Measurements from ENCODE around the gene LRRC32. TPM values are rescaled to one million over a fixed set of nuclear protein-coding genes. Genes with fewer than 3 reads are reported as not detected.

Gene LRRC32
- total RNA-seq, 4 donors from 2014 or later: 19.1 to 87.5 (median 45.3) TPM

GRCh38 chr11:76639621-76640020 is 30.9 kb downstream of the LRRC32 start:
- no peak for DNase-seq (ENCODE audit: extremely low spot score)
- H3K27me3 ChIP-seq: no peaks in the 10 kb centered on the region
- peaks cover 14 to 34% (median 23%) of the 10 kb centered on the region in 4 donors for H3K4me1 ChIP-seq
- TF ChIP-seq, protein P1, sequence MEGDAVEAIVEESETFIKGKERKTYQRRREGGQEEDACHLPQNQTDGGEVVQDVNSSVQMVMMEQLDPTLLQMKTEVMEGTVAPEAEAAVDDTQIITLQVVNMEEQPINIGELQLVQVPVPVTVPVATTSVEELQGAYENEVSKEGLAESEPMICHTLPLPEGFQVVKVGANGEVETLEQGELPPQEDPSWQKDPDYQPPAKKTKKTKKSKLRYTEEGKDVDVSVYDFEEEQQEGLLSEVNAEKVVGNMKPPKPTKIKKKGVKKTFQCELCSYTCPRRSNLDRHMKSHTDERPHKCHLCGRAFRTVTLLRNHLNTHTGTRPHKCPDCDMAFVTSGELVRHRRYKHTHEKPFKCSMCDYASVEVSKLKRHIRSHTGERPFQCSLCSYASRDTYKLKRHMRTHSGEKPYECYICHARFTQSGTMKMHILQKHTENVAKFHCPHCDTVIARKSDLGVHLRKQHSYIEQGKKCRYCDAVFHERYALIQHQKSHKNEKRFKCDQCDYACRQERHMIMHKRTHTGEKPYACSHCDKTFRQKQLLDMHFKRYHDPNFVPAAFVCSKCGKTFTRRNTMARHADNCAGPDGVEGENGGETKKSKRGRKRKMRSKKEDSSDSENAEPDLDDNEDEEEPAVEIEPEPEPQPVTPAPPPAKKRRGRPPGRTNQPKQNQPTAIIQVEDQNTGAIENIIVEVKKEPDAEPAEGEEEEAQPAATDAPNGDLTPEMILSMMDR (IDR thresholded peaks at IDR 0.05): no peak
- TF ChIP-seq POLR2AphosphoS5 (IDR thresholded peaks at IDR 0.05) (no peak), EP300 (IDR thresholded peaks at IDR 0.05) (no peak)
- 100% methylated on average over 2 of the region's 2 CpGs for WGBS
- H3K27ac ChIP-seq (replicated peaks in 1 of 4): no peak overlapping the region
- H3K4me3 ChIP-seq: no peak overlapping the region
- intact Hi-C loops (cut with DNase I): no loop called here
- H3K9me3 ChIP-seq: no peaks in the 10 kb centered on the region
- H3K36me3 ChIP-seq: no peaks in the 10 kb centered on the region

- Histone ChIP-seq H3K36me3 (no peaks in the 10 kb centered on the region), H3K27ac (replicated peaks in 1 of 4) (peak overlapping the region in 1 of 4 donors; percentile 20), H3K4me1 (peaks cover 14 to 34% (median 23%) of the 10 kb centered on the region in 4 donors), H3K27me3 (no peaks in the 10 kb centered on the region), H3K9me3 (no peaks in the 10 kb centered on the region), H3K4me3 (no peak overlapping the region)
- intact Hi-C loops (cut with DNase I): no loop called here
- DNase-seq (ENCODE audit: extremely low spot score): no peak
- WGBS: 87% methylated on average over 8 of the region's 11 CpGs
- TF ChIP-seq POLR2A (IDR thresholded peaks at IDR 0.05; ENCODE audit: low read depth): no peak
These were observed 32.0 kb downstream of the LRRC32 start for GRCh38 chr11:76638270-76639197.

DNA sequence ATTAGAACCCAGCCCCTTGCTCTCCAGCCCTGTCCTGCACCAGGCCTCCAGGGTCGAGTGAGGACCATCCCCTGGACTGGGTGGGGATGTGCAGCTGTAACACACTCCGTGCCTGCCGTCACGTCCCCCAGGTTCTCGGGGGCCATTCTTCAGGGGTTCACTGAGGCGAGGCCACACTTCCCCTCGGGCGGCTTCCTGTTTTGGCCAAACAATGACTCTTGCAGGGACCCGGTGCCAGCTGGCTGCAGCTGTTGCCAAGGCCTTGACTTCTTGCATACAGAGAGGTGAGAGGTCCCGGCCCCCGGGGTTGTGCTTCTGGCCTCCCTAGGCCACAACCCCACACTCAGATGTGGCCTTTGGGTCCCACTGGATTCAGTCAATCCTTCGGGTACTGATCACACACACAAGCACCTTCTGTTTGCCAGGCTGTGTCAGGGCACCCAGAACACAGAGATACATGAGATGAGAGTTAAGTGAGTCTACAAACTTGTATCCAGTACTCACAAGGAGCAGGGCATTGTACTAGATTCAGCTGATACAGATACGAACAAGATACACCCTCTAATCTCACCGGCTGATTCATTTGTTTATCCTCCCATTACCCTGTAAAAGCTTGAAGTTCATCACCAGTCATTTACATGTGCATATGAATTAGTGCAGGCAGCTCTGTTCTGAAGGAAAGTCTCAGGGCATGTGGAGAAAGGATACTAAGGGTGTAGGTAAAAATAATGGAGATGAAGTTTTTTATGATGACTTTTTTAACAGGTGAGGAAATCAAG is 32.9 kb downstream of the LRRC32 start:
- H3K4me3 ChIP-seq: no peak overlapping the region
- no peaks in the 10 kb centered on the region for H3K9me3 ChIP-seq
- peak overlapping the region; percentile 20 to 57 (median 36) for H3K27ac ChIP-seq (replicated peaks in 1 of 4)
- no peaks in the 10 kb centered on the region for H3K36me3 ChIP-seq
- H3K4me1 ChIP-seq: peaks cover 14 to 34% (median 23%) of the 10 kb centered on the region in 4 donors
- intact Hi-C loops (cut with DNase I): no loop called here
- 50% methylated on average over 8 of the region's 14 CpGs for WGBS
- no peaks in the 10 kb centered on the region for H3K27me3 ChIP-seq
- TF ChIP-seq POLR2AphosphoS5 (IDR thresholded peaks at IDR 0.05): peak; percentile 12 to 28
- no peak for TF ChIP-seq POLR2A (IDR thresholded peaks at IDR 0.05; ENCODE audit: low read depth)
- DNase-seq (ENCODE audit: extremely low spot score): no peak

- Histone ChIP-seq H3K27ac (replicated peaks in 1 of 4) (peak overlapping the region; percentile 32 to 57 (median 38)), H3K4me3 (no peak overlapping the region), H3K36me3 (no peaks in the 10 kb centered on the region), H3K27me3 (no peaks in the 10 kb centered on the region), H3K9me3 (no peaks in the 10 kb centered on the region), H3K4me1 (peaks cover 14 to 34% (median 23%) of the 10 kb centered on the region in 4 donors)
- intact Hi-C loops (cut with DNase I): no loop called here
- no peak for DNase-seq (ENCODE audit: extremely low spot score)
- TF ChIP-seq POLR2A (IDR thresholded peaks at IDR 0.05; ENCODE audit: low read depth): no peak
- no peak for TF ChIP-seq EP300 (IDR thresholded peaks at IDR 0.05)
- no peak for TF ChIP-seq POLR2AphosphoS5 (IDR thresholded peaks at IDR 0.05)
- TF ChIP-seq, protein P1 (IDR thresholded peaks at IDR 0.05): no peak
- WGBS: 90% methylated on average over 6 of the region's 6 CpGs
These were observed 33.6 kb downstream of the LRRC32 start for GRCh38 chr11:76636826-76637460.

DNA sequence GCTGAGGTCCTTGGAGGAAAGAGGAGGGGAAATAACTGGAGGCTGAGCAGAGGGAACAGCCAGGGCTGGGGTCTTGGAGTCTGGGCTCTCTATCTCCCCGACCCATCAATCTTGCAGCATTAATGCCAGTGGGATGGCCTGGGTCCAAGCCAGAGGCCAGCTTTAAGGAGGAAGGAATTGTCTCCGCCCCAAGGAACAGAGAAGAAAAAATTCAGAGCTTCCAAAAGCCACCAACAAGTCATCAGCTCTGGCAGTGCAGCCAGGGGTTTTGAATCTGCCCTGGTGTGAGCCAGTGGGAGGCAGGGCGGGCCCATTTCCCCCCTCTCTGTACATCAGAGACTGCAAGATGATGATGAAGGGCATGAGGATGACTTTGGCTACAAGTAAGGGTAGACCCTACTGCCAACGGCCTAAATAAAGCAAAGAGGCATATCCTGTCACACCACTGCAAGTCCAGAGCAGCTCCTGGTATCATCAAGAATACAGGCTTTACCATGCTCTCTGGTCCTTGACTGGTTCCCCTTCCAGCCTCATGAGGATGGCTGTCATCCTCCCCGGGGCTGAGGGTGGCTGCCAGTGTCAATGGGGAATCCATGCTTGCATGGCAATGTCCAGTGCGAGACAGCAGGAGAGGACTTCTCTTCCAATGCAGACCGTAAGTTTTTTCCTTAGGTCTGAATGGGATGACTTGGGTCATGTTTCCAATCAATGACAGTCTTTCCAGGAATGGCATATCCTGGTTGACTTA is 34.4 kb downstream of the LRRC32 start:
- Histone ChIP-seq H3K4me1 (peaks cover 14 to 41% (median 25%) of the 10 kb centered on the region in 4 donors), H3K4me3 (no peak overlapping the region), H3K9me3 (no peaks in the 10 kb centered on the region), H3K27ac (replicated peaks in 1 of 4) (peak overlapping the region in 2 of 4 donors; percentile 34 to 57), H3K27me3 (no peaks in the 10 kb centered on the region), H3K36me3 (no peaks in the 10 kb centered on the region)
- DNase-seq (ENCODE audit: extremely low spot score): no peak
- no peak for TF ChIP-seq POLR2A (IDR thresholded peaks at IDR 0.05; ENCODE audit: low read depth)
- TF ChIP-seq, protein P1 (IDR thresholded peaks at IDR 0.05): no peak
- no peak for TF ChIP-seq EP300 (IDR thresholded peaks at IDR 0.05)
- no peak for TF ChIP-seq POLR2AphosphoS5 (IDR thresholded peaks at IDR 0.05)
- WGBS: 84% methylated on average over 7 of the region's 7 CpGs
- intact Hi-C loops (cut with DNase I): no loop called here
